ENCODE measurements around the gene CEND1.

DNA sequence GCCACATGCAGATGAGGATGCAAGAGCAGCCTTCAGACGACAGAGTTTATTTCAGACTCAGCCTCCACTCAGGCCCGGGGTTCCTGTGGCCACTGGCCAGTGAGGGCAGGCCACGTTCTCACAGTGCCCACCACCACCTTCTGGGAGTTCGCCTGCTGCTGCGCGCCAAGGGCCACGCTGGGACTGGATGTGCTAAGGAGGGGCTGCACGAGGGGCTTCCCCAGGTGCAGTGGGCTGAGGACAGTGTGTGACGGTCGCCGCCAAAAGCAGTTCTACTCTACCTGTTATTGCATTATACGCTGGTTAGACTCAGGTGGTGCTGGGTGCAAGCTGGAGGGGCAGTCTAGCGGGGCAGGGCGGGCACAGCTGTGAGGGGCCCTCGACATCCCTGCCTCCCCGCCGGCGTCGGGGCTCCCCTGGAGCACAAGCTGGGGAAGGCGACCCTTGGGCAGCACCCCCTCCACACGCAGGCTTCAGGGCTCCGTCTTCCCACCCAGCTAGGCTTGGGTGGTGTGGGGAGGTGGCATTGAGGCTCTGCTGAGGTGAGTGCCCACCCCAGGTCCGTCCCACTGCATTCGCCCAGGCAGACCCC, 2.7 kb downstream of the CEND1 start:
- TF ChIP-seq SIN3A (IDR thresholded peaks at IDR 0.05; ENCODE audit: borderline replicate concordance, insufficient read depth, low read length): no peak
- no peak for TF ChIP-seq REST (IDR thresholded peaks at IDR 0.05; ENCODE audit: insufficient read depth in 1 of 2, low read depth in 2 of 2, low read length in 2 of 2)
- no peak for TF ChIP-seq TAF1 (IDR thresholded peaks at IDR 0.05; ENCODE audit: borderline replicate concordance, insufficient read depth, low read length)
- no peak for TF ChIP-seq POLR2AphosphoS5 (IDR thresholded peaks at IDR 0.05; ENCODE audit: low read depth, low read length)
- no peak for TF ChIP-seq FOXP2 (optimal IDR thresholded peaks at IDR 0.05; ENCODE audit: borderline replicate concordance, extremely low read depth, extremely low read length, insufficient read depth)

All from PFSK-1 (cell line).